Suprapubic skin (tissue), 4 donors: ENCODE measurements around the gene MYO9B. TPM values are rescaled to one million over a fixed set of nuclear protein-coding genes. Genes with fewer than 3 reads are reported as not detected.
"Not testable (repeated sequence)": the region's sequence is repeated elsewhere in the genome, so short reads cannot be mapped to it uniquely, and the experiment has no call there.

Experiments used
- DNase-seq, 2 donors: peaks; one replicate each; pipeline ENCODE4 v3.0.0-alpha.2; 2019; ENCODE audit warnings: low spot score in 2 of 2
- H3K27ac ChIP-seq: fragments of 200-600 bp; sonication (generic); one replicate; pipeline ENCODE4 v1.5.1; 2019
- H3K27me3 ChIP-seq: fragments of 200-600 bp; sonication (generic); one replicate; pipeline ENCODE4 v1.5.1; 2019
- H3K36me3 ChIP-seq: fragments of 200-600 bp; sonication (generic); one replicate; pipeline ENCODE4 v1.5.1; 2019
- H3K4me1 ChIP-seq: fragments of 200-600 bp; sonication (generic); one replicate; pipeline ENCODE4 v1.5.1; 2019
- H3K4me3 ChIP-seq: fragments of 200-600 bp; sonication (generic); one replicate; pipeline ENCODE4 v1.5.1; 2019; ENCODE audit warnings: mild to moderate bottlenecking
- H3K9me3 ChIP-seq: fragments of 200-600 bp; sonication (generic); one replicate; pipeline ENCODE4 v1.5.1; 2019
- CTCF ChIP-seq, 2 donors: fragments of 200-600 bp in 1 of 2; fragments of 450-650 bp in 1 of 2; sonication (generic) in 1 of 2; IDR thresholded peaks; one replicate each; pipeline ENCODE4 v1.5.1; 2016 to 2019; ENCODE audit warnings: antibody characterized with exemption in 2 of 2, mild to moderate bottlenecking in 1 of 2, moderate library complexity in 1 of 2
- EP300 ChIP-seq: sonication (generic); formaldehyde crosslinking; IDR thresholded peaks from one replicate; pipeline ENCODE4 v1.6.1; 2017; ENCODE audit warnings: antibody characterized with exemption
- POLR2A ChIP-seq, 2 donors: fragments of 450-650 bp; IDR thresholded peaks; one replicate each; pipeline ENCODE4 v1.6.1; 2017; ENCODE audit warnings: antibody characterized with exemption in 2 of 2, mild to moderate bottlenecking in 2 of 2, moderate library complexity in 2 of 2
- POLR2AphosphoS5 ChIP-seq, 3 donors: sonication (generic); formaldehyde crosslinking; IDR thresholded peaks; one replicate each; pipeline ENCODE4 v1.6.1; 2017; ENCODE audit warnings: antibody characterized with exemption in 3 of 3
- WGBS: methylation state at CpG from one replicate; pipeline ENCODE4 v1.1.5; 2018; 5-methylcytosine and 5-hydroxymethylcytosine counted together
- total RNA-seq, 4 donors: library from RNA; depleted of rRNA; stranded (reverse); fragments of >200 nt; gene quantifications; one replicate each; pipeline ENCODE4 v1.1.0, GENCODE V29; 2016

MYO9B gene
- total RNA-seq, 4 donors from 2014 or later, result 43.6 to 99.9 (median 69.5) TPM

GRCh38 chr19:17158584-17158983 lies 83.0 kb downstream of the MYO9B start:
- no peaks in the 10 kb centered on the region for H3K27me3 ChIP-seq
- TF ChIP-seq CTCF (IDR thresholded peaks at IDR 0.05) (no peak), EP300 (no peak), POLR2A (IDR thresholded peaks at IDR 0.05) (no peak), POLR2AphosphoS5 (IDR thresholded peaks at IDR 0.05) (no peak)
- H3K36me3 ChIP-seq, result peaks cover 96% of the 10 kb centered on the region
- WGBS, result 98% methylated on average over 13 of the region's 15 CpGs
- no peak overlapping the region for H3K4me3 ChIP-seq
- no peak for DNase-seq
- no peaks in the 10 kb centered on the region for H3K9me3 ChIP-seq
- H3K4me1 ChIP-seq, result no peaks in the 10 kb centered on the region
- H3K27ac ChIP-seq, result no peak overlapping the region

GRCh38 chr19:17159466-17160393 lies 84.2 kb downstream of the MYO9B start:
- 77% methylated on average over 9 of the region's 9 CpGs for WGBS
- TF ChIP-seq POLR2A (IDR thresholded peaks at IDR 0.05) (no peak), EP300 (no peak), POLR2AphosphoS5 (IDR thresholded peaks at IDR 0.05) (no peak), CTCF (IDR thresholded peaks at IDR 0.05) (no peak)
- H3K4me3 ChIP-seq, result no peak overlapping the region
- H3K9me3 ChIP-seq, result no peaks in the 10 kb centered on the region
- no peaks in the 10 kb centered on the region for H3K27me3 ChIP-seq
- no peak overlapping the region for H3K27ac ChIP-seq
- no peaks in the 10 kb centered on the region for H3K4me1 ChIP-seq
- H3K36me3 ChIP-seq, result peaks cover 96% of the 10 kb centered on the region
- no peak for DNase-seq

- H3K27me3 ChIP-seq, result no peaks in the 10 kb centered on the region
- no peak for TF ChIP-seq CTCF (IDR thresholded peaks at IDR 0.05)
- TF ChIP-seq POLR2A (IDR thresholded peaks at IDR 0.05), result no peak
- TF ChIP-seq EP300, result no peak
- TF ChIP-seq POLR2AphosphoS5 (IDR thresholded peaks at IDR 0.05), result no peak
- H3K27ac ChIP-seq, result no peak overlapping the region
- H3K4me1 ChIP-seq, result no peaks in the 10 kb centered on the region
- H3K9me3 ChIP-seq, result no peaks in the 10 kb centered on the region
- WGBS, result 94% methylated on average over 17 of the region's 18 CpGs
- no peak for DNase-seq
- peaks cover 96% of the 10 kb centered on the region for H3K36me3 ChIP-seq
- H3K4me3 ChIP-seq, result no peak overlapping the region
Measured at GRCh38 chr19:17160908-17161307, 85.3 kb downstream of the MYO9B start.

- peaks cover 93% of the 10 kb centered on the region for H3K36me3 ChIP-seq
- H3K27me3 ChIP-seq, H3K27ac ChIP-seq, DNase-seq, H3K9me3 ChIP-seq, H3K4me3 ChIP-seq, H3K4me1 ChIP-seq: not testable (repeated sequence)
- WGBS, result 93% methylated on average over 7 of the region's 14 CpGs
Measured at GRCh38 chr19:17162131-17162530, 86.6 kb downstream of the MYO9B start.

GRCh38 chr19:17162580-17162979 lies 87.0 kb downstream of the MYO9B start:
- peaks cover 90% of the 10 kb centered on the region for H3K36me3 ChIP-seq
- no peaks in the 10 kb centered on the region for H3K4me1 ChIP-seq
- WGBS, result 97% methylated on average over 6 of the region's 6 CpGs
- H3K4me3 ChIP-seq, result no peak overlapping the region
- TF ChIP-seq CTCF (IDR thresholded peaks at IDR 0.05), result no peak
- no peak for TF ChIP-seq POLR2A (IDR thresholded peaks at IDR 0.05)
- TF ChIP-seq POLR2AphosphoS5 (IDR thresholded peaks at IDR 0.05), result no peak
- TF ChIP-seq EP300, result no peak
- no peaks in the 10 kb centered on the region for H3K9me3 ChIP-seq
- no peak overlapping the region for H3K27ac ChIP-seq
- no peaks in the 10 kb centered on the region for H3K27me3 ChIP-seq
- DNase-seq, result no peak
